ENCODE measurements around the gene PFKM. TPM values are rescaled to one million over a fixed set of nuclear protein-coding genes. Genes with fewer than 3 reads are reported as not detected.
A peak's percentile ranks its signal among the peaks of the same experiment; 100 is the strongest.

PFKM gene
- total RNA-seq, 1 experiment from 2014 or later: 92.4 TPM

DNA sequence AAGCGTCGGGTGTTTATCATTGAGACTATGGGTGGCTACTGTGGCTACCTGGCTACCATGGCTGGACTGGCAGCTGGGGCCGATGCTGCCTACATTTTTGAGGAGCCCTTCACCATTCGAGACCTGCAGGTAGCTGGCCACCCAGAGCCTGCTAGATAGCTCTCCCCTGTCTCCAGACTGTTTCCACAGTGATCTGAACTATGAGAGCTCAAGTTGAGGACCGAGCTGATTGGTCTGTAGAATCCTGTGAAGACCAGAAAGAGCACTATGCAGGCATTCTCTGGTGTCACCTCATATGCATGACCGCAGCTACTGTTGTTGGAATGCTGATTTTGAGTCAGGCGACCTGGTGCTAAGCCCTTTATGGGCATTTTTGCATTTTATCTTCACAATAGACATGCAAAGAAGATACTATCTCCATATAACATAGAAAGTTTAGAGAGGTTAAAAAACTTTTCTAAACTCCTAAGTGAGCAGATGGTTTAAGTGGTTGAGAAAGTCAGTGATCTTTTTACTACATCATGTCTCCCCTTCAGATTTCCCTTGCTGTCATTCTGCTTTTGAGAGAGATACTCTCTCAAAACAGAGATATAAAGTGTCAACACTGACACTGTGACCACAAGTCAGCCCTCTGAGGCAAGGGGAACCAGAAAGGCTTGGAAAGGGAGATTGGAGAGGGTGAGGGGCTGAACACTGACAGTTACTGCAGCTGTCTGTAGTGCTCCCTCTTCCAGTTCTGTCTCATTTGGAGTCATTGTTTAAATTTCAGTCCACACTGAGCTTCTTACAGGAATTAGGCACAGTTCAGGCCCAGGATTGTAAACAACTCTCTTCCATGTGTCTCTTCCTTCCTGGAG, 23.9 kb downstream of the PFKM start:
- Histone ChIP-seq H3K23me2 (ENCODE audit: insufficient read length, low read depth, low read length, poor library complexity, severe bottlenecking) (no peaks in the 10 kb centered on the region), H2BK20ac (ENCODE audit: low read depth, low read length, poor library complexity, severe bottlenecking) (no peak overlapping the region), H4K91ac (ENCODE audit: insufficient read length, low read depth, low read length) (no peak overlapping the region), H3K56ac (ENCODE audit: insufficient read length, low read depth, low read length) (no peak overlapping the region), H4K20me1 (ENCODE audit: control insufficient read depth, insufficient read depth, insufficient read length) (no peaks in the 10 kb centered on the region), H3K9ac (ENCODE audit: extremely low read depth, insufficient read length, low read length) (no peak overlapping the region), H4K8ac (replicated peaks; ENCODE audit: insufficient read length, low read depth, low read length) (no peak overlapping the region), H4K5ac (ENCODE audit: insufficient read length, low read depth, low read length) (no peak overlapping the region), H3K27ac (ENCODE audit: insufficient read length, low read depth, low read length) (peak overlapping the region; percentile 83), H2BK5ac (ENCODE audit: insufficient read length, low read length) (peak overlapping the region; percentile 18), H3K14ac (ENCODE audit: insufficient read depth, low read length) (no peak overlapping the region), H3K79me2 (ENCODE audit: insufficient read depth, low read length) (no peaks in the 10 kb centered on the region), H3K4me1 (ENCODE audit: insufficient read depth, low read length) (peaks cover 10% of the 10 kb centered on the region), H2BK120ac (ENCODE audit: low read depth, low read length, poor library complexity, severe bottlenecking) (no peak overlapping the region), H2BK15ac (ENCODE audit: low read depth, low read length) (no peak overlapping the region), H3T11ph (ENCODE audit: low read length) (no peak overlapping the region), H3K27me3 (ENCODE audit: insufficient read depth, low read length) (no peaks in the 10 kb centered on the region), H2AK5ac (ENCODE audit: insufficient read length, low read length) (no peak overlapping the region), H2AFZ (ENCODE audit: low read length) (no peak overlapping the region), H3K4ac (ENCODE audit: low read depth, low read length) (no peak overlapping the region), H3K23ac (ENCODE audit: insufficient read length, low read depth, low read length) (no peak overlapping the region), H2BK12ac (ENCODE audit: insufficient read length, low read depth, low read length) (no peak overlapping the region), H3K9me3 (ENCODE audit: control insufficient read depth, low read depth, low read length) (no peaks in the 10 kb centered on the region), H3K18ac (ENCODE audit: insufficient read length, low read depth, low read length) (no peak overlapping the region), H3K4me2 (ENCODE audit: insufficient read depth, insufficient read length, low read length) (peak overlapping the region; percentile 50), H3K79me1 (ENCODE audit: insufficient read depth, low read depth, low read length, poor library complexity, severe bottlenecking) (no peaks in the 10 kb centered on the region)
- peaks cover 33 to 37% of the 10 kb centered on the region in 2 experiments for H3K4me1 Mint-ChIP-seq
- peak; percentile 69 for DNase-seq
- H3K4me3 Mint-ChIP-seq: peak overlapping the region; percentile 8 to 39; a peak in 3 of 5 replicates
- peak overlapping the region; percentile 92 to 93 (median 92) for H3K27ac Mint-ChIP-seq
- H3K27me3 Mint-ChIP-seq (ENCODE audit: low read depth): no peaks in the 10 kb centered on the region
- H3K9me3 Mint-ChIP-seq: no peaks in the 10 kb centered on the region
- TF ChIP-seq, protein P1, sequence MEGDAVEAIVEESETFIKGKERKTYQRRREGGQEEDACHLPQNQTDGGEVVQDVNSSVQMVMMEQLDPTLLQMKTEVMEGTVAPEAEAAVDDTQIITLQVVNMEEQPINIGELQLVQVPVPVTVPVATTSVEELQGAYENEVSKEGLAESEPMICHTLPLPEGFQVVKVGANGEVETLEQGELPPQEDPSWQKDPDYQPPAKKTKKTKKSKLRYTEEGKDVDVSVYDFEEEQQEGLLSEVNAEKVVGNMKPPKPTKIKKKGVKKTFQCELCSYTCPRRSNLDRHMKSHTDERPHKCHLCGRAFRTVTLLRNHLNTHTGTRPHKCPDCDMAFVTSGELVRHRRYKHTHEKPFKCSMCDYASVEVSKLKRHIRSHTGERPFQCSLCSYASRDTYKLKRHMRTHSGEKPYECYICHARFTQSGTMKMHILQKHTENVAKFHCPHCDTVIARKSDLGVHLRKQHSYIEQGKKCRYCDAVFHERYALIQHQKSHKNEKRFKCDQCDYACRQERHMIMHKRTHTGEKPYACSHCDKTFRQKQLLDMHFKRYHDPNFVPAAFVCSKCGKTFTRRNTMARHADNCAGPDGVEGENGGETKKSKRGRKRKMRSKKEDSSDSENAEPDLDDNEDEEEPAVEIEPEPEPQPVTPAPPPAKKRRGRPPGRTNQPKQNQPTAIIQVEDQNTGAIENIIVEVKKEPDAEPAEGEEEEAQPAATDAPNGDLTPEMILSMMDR (conservative IDR thresholded peaks at IDR 0.05): no peak
- H3K36me3 Mint-ChIP-seq (ENCODE audit: insufficient read depth in 1 of 3, low read depth in 3 of 3): peaks cover 65 to 84% (median 78%) of the 10 kb centered on the region in 3 experiments
- WGBS (ENCODE audit: extremely low coverage, insufficient read length, low lambda C conversion rate): no CpG with 5 or more reads among the region's 7 CpGs
